Ecto neural progenitor cell (in vitro differentiated cells): Measurements from ENCODE around the gene PLA2G4A.

ENCODE experiments used
- DNase-seq: peaks from one replicate; pipeline ENCODE4 v3.0.0-alpha.2; 2018; ENCODE audit warnings: low spot score

PLA2G4A gene

DNA sequence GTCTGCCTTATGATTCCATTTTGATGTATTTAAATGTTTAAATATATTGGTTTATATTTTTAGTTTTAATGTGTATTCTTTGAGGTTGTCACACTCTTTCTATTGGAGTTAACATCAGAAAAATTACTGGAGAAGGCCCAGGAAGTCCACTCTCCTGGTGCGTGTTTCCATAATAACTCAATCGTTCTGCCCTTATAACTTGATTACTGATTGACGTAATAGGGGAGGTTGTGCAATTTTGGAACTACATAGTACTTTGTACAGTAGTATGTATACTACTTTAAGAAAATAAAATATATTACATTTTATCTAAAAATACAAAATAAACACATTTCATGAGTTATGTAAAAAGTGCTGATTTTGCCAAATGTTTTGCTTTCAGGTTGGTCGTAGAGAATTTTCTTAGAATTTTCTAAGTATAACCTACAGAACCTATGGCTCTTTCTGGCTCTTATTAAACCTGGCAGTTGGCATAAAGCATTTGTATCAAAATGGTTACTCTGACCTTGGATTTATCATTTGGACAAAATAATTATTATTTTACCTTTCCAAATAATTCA is 5.7 kb downstream of the PLA2G4A start:
- no peak for DNase-seq

DNA sequence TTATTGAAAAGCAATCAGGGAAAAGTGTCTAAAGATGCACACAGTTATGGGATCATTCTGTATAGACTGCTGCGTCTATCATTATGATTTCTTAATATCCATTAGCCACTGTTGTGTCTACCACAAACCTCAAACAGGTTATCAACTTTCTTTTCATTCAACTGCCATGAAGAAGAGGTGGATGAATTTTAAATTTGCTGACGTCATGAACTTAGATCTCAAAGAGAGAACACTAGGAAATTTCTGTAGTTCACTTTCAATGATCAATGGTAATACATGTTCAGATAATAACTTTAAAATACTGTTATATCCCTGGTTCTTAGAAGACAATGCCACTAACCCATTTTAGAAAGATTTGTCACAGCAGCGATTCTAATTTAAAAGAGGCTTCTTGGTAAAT is 6.7 kb downstream of the PLA2G4A start:
- no peak for DNase-seq

GRCh38 chr1:186837806-186838205 is 9.1 kb downstream of the PLA2G4A start:
- DNase-seq: no peak

DNA sequence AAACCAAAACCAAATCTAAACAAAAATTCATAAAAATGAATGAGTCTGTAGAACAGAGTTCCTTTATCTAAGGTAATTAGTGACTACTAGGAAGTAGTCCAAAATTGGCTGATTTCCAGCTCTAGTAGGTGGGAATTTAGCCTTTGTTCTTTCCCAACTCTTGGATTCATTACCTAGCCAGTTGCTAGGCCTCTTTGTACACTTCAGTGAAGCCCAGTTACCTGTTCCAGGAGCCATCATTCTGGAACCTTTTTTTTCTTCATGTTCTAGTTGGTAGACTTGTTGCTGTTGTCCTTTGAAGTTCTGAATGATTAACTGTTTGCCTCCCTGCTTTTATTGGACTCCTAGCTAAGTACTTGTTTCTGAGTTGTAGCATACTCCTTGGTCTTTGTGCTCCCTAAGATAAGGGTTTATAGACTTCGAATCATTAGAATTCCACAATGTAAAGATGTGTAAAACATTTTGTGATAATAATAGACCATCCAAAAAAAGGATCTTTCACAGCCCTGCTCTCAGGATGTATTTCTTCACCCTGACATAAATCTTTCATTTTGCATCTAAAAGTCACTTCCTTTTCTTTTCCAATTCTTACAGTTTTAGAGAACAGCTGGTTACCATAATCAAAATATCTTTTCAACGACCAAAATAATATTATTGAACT is 9.8 kb downstream of the PLA2G4A start:
- DNase-seq: no peak

DNA sequence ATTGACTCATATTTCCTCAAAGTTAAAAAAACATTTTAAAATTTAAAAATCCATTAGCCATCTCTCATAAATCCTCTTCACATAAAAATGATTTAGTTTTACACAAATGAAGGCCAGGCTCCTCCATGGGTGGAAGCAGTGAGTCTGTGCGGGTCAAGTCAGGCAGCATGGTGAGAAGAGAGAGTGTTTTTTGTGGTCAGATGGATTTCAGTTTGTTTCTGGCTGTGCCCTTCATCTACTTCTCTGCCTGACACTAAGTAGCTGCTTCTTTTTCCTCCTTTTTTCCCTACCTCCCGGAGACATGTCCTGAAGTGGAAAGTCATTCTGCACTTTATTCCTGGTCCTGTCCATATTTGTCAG is 10.3 kb downstream of the PLA2G4A start:
- DNase-seq: no peak

GRCh38 chr1:186841599-186841998 is 12.8 kb downstream of the PLA2G4A start:
- no peak for DNase-seq

- no peak for DNase-seq
Observed at GRCh38 chr1:186842547-186842946, 13.8 kb downstream of the PLA2G4A start.

GRCh38 chr1:186843226-186843625 is 14.5 kb downstream of the PLA2G4A start:
- DNase-seq: no peak

DNA sequence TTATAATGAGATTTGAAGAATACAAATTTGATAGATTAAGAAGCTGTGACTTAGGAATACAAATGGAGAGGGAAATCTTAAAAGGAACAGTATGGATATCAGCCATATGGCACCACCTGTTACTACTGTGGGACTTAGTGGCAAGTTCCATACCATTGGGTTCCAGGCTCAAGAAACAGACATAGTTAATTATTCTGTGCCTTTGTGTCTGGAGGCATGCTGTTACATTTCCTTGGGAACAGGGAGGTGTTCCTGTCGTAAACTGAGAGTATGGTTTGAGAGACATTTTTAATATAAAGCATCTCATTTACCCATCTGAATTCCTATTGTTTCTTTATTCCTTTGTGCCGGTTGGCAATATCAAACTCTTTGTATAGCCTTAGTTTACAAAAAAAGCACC is 15.2 kb downstream of the PLA2G4A start:
- DNase-seq: no peak

DNA sequence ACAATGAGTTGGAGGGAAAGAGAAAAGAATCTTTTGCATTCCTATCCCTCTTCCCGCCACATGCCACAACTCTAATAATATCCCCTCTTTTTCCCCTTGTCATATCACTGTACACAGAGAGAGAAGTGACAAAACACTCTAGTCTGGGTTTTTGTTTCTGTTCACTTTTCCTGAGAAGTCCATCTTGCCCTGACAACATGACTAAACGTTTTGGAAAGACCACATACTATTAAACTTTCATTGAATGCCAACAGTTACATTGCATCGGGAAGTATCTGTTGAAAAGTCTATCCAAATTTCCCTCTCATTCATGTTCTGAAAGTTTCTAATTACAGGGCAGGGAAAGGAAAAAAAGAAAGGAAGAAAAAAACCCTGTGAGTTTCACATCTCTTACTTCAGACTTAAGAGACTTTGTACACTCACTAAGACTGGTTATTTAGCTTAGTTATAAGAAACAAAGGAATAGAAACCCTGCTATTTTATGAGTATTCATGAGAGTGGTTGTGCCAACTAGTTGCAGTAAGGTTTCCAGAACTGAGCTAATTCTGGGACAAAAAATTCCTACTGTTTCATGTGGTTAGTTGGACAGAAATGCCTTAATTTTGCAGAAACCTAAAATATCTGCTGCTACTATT is 16.9 kb downstream of the PLA2G4A start:
- no peak for DNase-seq

DNA sequence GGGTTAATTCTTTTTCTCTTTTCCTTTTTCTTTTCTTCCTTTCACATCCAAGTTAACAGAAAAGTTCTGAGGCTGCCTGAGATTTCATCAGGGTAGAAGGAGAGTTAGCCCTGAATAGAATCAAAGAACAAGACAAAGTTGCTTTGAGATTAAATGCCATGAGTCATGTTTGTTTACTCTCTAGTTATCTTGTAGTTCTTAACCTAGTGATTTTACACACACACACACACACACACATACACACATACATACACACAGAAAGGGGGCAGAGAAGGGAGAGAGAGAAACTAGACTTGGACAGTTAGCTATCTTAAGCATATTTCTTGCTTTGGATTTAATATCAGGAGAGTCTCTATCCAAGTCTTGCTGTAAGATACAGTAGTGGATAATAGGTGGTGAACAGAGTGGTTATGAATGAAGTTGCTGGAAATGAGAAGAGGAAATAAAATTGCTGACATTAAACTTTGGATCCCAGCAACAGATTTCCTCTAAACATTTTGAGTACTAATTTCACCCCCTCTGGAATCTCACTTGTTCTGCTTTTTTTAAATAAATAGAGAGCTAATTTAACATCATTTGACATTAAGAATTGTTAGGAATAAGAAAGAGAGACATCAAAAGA is 19.9 kb downstream of the PLA2G4A start:
- DNase-seq: no peak

DNA sequence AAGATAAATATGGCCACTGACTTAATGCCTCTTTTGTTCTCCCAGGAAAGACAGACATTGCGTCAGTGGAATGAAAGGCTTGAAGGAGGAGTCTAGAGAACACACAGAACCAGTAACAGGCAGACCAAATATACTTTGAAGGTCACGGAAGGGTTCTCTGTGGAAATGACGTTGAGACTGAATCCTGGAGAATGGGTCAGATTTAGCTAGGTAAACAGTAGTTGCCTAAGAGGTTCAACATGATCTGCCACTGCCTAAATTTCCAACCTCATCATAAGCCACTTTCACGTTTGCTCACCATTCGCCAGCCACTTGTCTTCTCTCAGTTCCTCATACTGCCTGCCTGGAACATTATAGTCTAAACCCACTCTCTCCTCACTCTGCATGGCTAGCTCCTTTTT is 20.5 kb downstream of the PLA2G4A start:
- DNase-seq: no peak

GRCh38 chr1:186849826-186850225 is 21.1 kb downstream of the PLA2G4A start:
- DNase-seq: no peak

DNA sequence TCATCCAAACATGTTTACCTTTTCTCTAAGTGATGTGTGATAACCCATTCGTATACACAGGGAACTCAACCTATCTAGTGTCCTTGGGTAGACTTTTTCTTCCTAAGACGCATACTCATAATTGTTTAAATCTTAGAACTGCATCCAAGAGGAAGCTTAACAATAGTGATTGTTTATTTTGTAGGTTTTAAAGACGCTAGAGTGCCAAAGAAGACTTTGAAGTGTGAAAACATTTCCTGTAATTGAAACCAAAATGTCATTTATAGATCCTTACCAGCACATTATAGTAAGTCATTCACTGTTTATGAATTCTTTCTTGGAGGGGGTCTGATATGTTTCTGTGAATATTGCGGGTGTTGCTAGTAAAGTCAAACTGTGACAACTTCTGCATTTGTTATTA is 25.4 kb downstream of the PLA2G4A start:
- DNase-seq: no peak

DNA sequence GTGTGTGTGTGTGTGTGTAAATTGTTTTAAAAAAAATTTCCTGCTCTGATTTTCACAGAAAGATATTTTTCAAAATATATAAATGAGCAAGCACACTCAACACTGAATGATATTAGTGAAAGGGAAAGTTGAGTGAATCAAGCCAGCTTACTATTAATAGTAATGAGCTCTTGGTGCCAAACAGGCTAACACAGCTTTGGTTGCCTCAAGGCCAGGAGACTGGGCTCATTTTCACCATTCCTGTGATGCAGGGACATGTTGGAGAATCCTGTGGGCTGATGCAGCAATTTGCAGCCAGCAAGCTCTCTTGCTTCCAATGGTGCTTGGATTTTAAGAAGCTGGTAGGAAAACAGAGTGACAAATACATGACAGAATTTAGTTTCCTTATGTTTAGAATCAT is 30.2 kb downstream of the PLA2G4A start:
- DNase-seq: no peak

- no peak for DNase-seq
Observed at GRCh38 chr1:186859995-186860394, 31.2 kb downstream of the PLA2G4A start.

DNA sequence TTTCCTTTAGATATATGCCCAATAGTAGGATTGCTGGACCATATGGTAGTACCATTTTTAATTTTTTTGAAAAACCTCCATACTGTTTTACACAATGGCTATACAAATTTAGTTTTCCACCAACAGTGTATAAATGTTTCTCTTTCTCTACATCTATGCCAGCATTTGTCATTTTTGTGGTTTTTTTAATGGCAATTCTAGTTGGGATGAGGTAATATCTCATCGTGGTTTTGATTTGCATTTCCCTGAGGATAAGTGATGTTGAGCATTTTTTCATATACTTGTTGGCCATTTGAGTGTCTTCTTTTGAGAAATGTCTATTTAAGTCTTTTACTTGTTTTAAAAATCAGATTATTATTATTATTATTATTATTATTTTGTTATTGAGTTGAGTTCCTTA is 35.5 kb downstream of the PLA2G4A start:
- DNase-seq: no peak

GRCh38 chr1:186865253-186865652 is 36.5 kb downstream of the PLA2G4A start:
- no peak for DNase-seq

DNA sequence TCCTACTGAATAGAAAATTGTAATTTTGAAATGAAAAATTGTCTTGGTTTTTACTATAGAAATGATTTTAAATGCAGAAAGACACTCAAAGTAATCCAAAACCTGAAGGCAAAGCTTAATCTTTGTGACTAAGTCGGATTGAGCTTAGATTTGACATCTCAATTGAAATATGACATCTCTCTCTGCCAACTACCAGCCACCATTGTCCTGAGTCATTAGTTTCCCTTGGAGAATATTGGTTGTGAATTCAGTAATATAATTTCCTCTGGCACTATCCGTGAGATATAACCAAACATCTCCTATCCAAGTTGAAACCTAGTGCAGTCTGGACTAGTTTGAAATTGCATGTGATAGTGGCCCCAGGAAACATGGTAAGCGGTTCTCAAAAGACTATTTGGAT is 37.1 kb downstream of the PLA2G4A start:
- no peak for DNase-seq

DNA sequence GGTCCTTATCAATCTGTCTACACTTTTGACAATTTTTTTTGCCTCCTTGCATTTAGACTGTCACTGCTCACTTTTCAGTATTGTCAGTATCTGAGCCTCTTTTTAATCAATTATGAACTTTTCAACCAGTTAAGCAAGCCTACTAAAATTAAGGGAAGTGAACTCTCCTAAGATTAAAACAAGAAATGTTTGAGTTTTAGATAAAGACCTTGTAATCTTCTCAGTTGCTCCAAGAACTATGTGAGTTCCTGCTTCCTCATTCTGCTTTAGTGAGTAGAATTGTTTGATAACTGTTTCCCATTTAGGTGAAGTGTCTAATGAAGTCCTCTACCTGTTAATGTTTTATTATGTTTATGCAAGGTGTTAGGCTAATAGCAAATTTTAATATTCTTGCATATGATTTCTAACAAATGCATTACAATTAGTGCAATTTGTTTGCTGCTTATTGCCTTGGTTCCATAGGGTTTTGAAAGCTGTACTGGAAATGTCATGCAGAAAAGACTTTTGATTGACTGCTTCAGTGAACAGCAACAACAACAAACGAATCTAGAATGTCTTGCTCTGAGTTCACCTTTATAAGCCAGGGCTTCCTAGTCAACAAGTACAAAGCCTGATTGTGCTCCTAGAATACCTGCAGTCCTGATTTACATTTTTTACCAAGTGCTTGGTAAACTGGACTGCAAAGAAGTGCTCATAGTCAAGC is 40.9 kb downstream of the PLA2G4A start:
- DNase-seq: no peak

DNA sequence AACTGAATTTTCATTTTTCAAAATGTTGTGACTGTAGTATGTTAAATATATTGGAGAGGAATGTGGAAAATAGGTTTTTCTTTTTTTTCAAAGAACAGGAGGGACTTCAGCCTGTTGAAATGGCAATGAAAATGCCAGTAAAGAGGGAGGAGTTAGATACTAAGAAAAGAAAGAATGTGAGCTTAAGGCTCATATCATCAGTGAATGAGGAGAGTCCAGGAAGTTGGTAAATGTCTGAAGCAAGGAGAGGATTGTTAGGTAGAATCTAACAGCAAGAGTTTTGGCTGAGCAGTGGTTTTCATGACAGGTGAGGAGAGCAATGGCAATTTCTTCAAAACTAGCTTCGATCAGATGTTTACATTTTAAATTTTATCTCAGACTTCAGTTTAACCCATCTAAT is 43.0 kb downstream of the PLA2G4A start:
- no peak for DNase-seq

GRCh38 chr1:186872291-186872690 is 43.5 kb downstream of the PLA2G4A start:
- no peak for DNase-seq

DNA sequence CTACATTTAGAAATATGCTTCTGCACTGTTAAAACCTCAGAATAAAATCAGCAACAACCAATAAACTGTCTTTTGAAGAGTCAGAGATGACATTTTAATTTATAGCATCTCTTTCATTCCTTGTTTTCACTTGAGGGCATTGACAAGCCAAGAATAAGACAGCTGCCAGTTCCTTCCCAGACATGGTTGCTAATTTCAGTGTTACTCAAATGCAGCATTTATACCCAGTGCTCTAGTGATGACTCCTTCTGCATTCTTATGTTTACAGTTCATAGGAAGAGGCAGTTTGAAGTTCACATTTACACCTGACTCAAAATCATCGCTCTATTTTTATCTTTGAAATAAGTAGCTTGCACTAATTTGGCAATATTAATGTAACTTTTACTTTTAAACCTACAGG is 44.9 kb downstream of the PLA2G4A start:
- DNase-seq: no peak
